Mesodermal cell (in vitro differentiated cells): Measurements from ENCODE around the gene ADARB2.

Experiments used
- H3K27ac ChIP-seq: 2 replicates; pipeline ENCODE4 v1.7.0; 2013; ENCODE audit warnings: mild to moderate bottlenecking, low read depth, low read length, moderate library complexity; ENCODE audit not compliant: severe bottlenecking
- H3K36me3 ChIP-seq: 2 replicates; pipeline ENCODE4 v1.7.1; 2013; ENCODE audit warnings: mild to moderate bottlenecking, low read length, moderate library complexity; ENCODE audit not compliant: control insufficient read depth, insufficient read depth
- H3K4me1 ChIP-seq: one replicate; pipeline ENCODE4 v1.7.1; 2013; ENCODE audit warnings: mild to moderate bottlenecking, low read length; ENCODE audit not compliant: insufficient read depth, control insufficient read depth, poor library complexity, severe bottlenecking
- H3K4me3 ChIP-seq: 2 replicates; pipeline ENCODE4 v1.7.0; 2013; ENCODE audit warnings: low read length, control low read depth, mild to moderate bottlenecking; ENCODE audit not compliant: insufficient read depth, poor library complexity, severe bottlenecking; ENCODE audit errors: extremely low read depth
- H3K9me3 ChIP-seq: 2 replicates; pipeline ENCODE4 v1.7.1; 2013; ENCODE audit warnings: mild to moderate bottlenecking, low read length, moderate library complexity; ENCODE audit not compliant: control insufficient read depth
- WGBS, 2 experiments: methylation state at CpG; one replicate each; pipeline ENCODE4 v1.1.5; 2013; ENCODE audit warnings: missing lambda C conversion rate in 2 of 2; ENCODE audit not compliant: insufficient coverage in 2 of 2; 5-methylcytosine and 5-hydroxymethylcytosine counted together

Gene ADARB2

DNA sequence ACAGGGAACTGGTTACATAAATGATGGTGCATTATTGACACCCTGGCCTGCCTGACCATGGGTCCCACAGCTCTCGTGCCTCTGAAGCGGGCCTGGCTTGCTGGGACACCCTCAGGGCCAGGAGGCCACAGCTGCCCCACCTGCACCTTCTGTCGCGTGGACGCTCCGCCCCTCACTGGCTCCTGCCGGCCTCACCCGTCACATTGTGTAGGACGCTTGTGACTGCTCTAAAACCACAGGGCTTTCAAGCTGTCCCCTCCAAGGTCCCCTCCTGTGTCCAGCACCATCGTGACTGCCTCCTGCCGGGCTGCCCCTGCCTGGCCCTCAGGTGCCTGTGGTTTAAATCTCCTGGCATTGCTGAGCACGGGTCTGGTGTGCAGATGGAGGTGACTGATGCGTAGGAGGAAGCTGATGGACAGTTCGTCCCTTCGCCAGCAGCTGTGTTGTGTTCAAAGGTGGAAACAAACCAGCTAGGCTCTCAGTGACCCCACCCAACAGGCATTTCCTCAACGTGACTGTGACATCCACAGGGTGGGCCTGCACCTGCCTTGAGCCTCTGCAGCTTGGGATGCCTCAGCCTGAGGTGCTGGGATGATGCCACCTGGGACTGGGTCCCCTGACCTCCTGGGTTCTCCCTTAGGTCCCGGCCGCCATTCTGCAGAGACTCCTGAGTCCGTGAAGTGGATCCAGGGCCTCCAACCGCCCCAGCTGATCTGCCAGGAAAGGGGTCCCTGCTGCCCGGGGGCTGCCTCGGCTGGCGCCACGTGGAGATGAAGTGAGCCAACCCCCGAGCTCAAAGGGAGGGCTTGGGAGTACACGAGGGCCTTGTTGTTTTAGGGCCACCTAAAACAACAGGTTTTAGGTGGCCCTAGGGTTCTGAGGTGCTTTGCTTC, 532.6 kb downstream of the ADARB2 start:
- no peaks in the 10 kb centered on the region for H3K9me3 ChIP-seq
- H3K27ac ChIP-seq, result no peak overlapping the region
- WGBS, 2 experiments, result 90% methylated on average over 16 to 26 of the region's 26 CpGs
- no peaks in the 10 kb centered on the region for H3K4me1 ChIP-seq
- H3K36me3 ChIP-seq, result no peaks in the 10 kb centered on the region
- no peak overlapping the region for H3K4me3 ChIP-seq

DNA sequence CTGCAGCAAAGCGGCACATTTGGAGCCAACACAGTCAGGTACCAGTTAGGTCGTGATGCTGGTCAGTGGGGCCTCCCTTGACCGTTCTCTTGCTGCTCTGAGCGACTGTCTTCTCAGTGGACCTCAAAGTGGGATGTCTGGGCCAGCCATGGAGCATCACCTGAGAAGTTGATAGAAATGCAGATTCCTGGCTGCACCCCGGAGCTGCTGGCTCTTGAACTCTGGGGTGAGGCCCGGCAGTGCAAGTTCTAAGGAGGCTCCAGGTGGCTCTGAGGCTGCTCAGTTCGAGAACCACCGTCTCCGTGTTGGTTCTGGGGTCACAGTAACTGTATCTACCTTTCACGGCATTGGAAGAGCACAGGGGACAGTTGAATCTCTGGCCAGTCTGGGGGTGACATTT, 533.6 kb downstream of the ADARB2 start:
- Histone ChIP-seq H3K27ac (no peak overlapping the region), H3K36me3 (no peaks in the 10 kb centered on the region), H3K4me3 (no peak overlapping the region), H3K4me1 (peaks cover 6% of the 10 kb centered on the region), H3K9me3 (no peaks in the 10 kb centered on the region)
- WGBS, 2 experiments, result 82 to 90% methylated on average over 10 of the region's 10 CpGs

DNA sequence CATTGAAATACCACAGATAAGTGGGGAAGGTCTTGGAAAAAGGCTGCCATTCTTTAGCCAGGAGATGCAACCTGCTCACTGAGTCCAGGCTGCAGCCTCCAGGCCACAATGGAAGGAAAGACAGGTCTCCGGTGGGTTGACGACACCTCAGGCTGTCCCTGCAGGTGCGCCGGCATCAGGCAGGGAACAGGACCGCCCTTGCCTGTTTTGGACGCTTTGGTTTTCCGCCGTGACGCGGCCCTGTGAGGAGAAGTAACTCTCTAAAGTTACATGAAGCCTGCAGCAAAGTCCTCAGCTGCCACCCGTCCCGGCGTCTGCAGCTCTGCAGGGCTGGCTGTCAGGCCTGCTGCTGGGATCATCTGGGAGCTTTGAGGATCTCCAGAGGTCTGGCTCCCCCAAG, 534.1 kb downstream of the ADARB2 start:
- Histone ChIP-seq H3K4me1 (peaks cover 8% of the 10 kb centered on the region), H3K4me3 (no peak overlapping the region), H3K9me3 (no peaks in the 10 kb centered on the region), H3K36me3 (no peaks in the 10 kb centered on the region), H3K27ac (no peak overlapping the region)
- WGBS, 2 experiments, result 90 to 94% methylated on average over 13 of the region's 13 CpGs

GRCh38 chr10:1202343-1202742, 535.0 kb downstream of the ADARB2 start:
- Histone ChIP-seq H3K4me3 (no peak overlapping the region), H3K9me3 (no peaks in the 10 kb centered on the region), H3K4me1 (peaks cover 8% of the 10 kb centered on the region), H3K36me3 (no peaks in the 10 kb centered on the region), H3K27ac (no peak overlapping the region)
- WGBS, 2 experiments, result 92 to 93% methylated on average over 10 to 11 of the region's 11 CpGs

GRCh38 chr10:1200866-1201807, 536.2 kb downstream of the ADARB2 start:
- H3K36me3 ChIP-seq, result no peaks in the 10 kb centered on the region
- no peaks in the 10 kb centered on the region for H3K9me3 ChIP-seq
- WGBS, 2 experiments, result 92 to 94% methylated on average over 22 to 25 of the region's 27 CpGs
- no peak overlapping the region for H3K4me3 ChIP-seq
- H3K27ac ChIP-seq, result no peak overlapping the region
- H3K4me1 ChIP-seq, result peaks cover 8% of the 10 kb centered on the region

DNA sequence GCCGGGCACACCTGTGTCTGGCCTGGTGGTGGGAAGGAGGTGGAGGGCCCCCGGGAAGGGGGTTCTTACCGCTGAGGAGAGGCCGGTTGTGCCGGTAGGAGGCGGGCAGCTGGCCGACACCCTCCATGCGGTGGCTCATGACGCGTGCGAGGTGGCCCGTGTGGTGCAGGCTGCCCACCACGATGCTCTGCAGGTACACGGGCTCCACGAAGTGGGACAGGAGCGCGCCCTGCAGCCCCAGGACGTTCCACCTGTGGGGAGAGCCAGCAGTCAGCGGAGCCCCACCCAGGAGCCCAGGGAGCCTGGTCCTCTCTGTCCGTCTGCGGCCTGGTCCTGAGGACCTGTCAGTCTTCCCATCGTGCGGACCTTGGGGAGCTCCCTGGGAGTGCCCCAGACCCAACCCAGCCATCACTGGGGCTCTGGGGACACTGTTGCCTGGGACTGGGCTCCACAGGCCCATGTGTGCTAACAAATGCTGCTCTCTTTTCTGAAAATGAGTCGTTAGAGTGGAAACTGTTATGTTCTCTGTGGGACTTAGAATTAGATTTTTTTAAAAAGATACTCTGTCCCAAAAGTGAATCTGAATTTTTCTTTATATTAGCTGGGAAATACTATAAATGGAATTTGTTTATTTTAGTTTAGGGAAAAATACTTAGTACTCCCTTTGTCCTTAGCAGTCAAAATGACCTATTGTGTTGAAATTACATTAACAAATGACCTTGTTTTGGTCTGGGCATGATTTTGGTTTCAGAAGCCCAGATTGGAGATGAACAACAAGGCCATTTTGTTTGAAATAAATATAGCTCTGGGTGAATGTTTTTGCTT, 537.2 kb downstream of the ADARB2 start:
- 89 to 92% methylated on average over 21 to 24 of the region's 24 CpGs for WGBS, 2 experiments

GRCh38 chr10:1199345-1199673, 538.0 kb downstream of the ADARB2 start:
- no peak overlapping the region for H3K4me3 ChIP-seq
- 77 to 83% methylated on average over 8 to 17 of the region's 17 CpGs for WGBS, 2 experiments
- H3K36me3 ChIP-seq, result no peaks in the 10 kb centered on the region
- no peak overlapping the region for H3K27ac ChIP-seq
- no peaks in the 10 kb centered on the region for H3K9me3 ChIP-seq
- H3K4me1 ChIP-seq, result peaks cover 8% of the 10 kb centered on the region

More for the DNA sequence above, 537.2 kb downstream of the ADARB2 start:
- no peaks in the 10 kb centered on the region for H3K36me3 ChIP-seq
- H3K4me3 ChIP-seq, result no peak overlapping the region
- H3K9me3 ChIP-seq, result no peaks in the 10 kb centered on the region
- peaks cover 8% of the 10 kb centered on the region for H3K4me1 ChIP-seq
- no peak overlapping the region for H3K27ac ChIP-seq

- peaks cover 8% of the 10 kb centered on the region for H3K4me1 ChIP-seq
- H3K36me3 ChIP-seq, result no peaks in the 10 kb centered on the region
- H3K9me3 ChIP-seq, result no peaks in the 10 kb centered on the region
- no peak overlapping the region for H3K4me3 ChIP-seq
- WGBS, 2 experiments, result 40 to 50% methylated on average over 17 to 20 of the region's 20 CpGs
- H3K27ac ChIP-seq, result no peak overlapping the region
These were observed 538.6 kb downstream of the ADARB2 start for GRCh38 chr10:1198453-1199344.

GRCh38 chr10:1197384-1197783, 539.9 kb downstream of the ADARB2 start:
- peaks cover 8% of the 10 kb centered on the region for H3K4me1 ChIP-seq
- no peak overlapping the region for H3K27ac ChIP-seq
- H3K4me3 ChIP-seq, result no peak overlapping the region
- no peaks in the 10 kb centered on the region for H3K9me3 ChIP-seq
- no peaks in the 10 kb centered on the region for H3K36me3 ChIP-seq
- WGBS, 2 experiments, result 80% methylated on average over 1 of the region's 6 CpGs; no CpG with 5 or more reads in 1 of the 2 experiments
